HG03196 (cell line): ENCODE measurements around the gene EIF4G3.
"Not testable (repeated sequence)": the region's sequence is repeated elsewhere in the genome, so short reads cannot be mapped to it uniquely, and the experiment has no call there.

Source experiments
- ATAC-seq: cut with Tn5 transposase; IDR thresholded peaks from one replicate; pipeline ENCODE4 v1.9.1; 2021; ENCODE audit not compliant: unreplicated experiment

EIF4G3 gene

DNA sequence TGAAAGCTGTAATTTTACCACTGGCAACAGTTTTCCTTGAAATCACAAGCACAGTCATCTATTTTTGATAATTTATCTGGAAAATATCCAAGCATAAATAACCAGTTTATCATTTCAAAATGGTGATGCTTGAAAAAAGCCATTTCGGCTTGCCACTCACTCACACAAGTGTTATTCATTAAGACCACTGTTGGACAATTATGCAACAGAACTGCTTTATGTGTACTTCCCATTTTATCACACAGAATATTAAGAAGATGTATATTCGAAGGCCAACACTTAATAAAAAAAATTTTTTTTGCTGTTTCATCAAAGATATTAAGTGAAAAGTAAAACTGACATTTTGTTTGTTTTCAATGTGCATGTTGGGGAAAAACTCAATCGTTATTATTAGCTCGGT lies 62.3 kb downstream of the EIF4G3 start:
- ATAC-seq = no peak

GRCh38 chr1:21110163-21110562 lies 66.5 kb downstream of the EIF4G3 start:
- ATAC-seq = no peak

GRCh38 chr1:21106709-21107108 lies 70.0 kb downstream of the EIF4G3 start:
- ATAC-seq = no peak

DNA sequence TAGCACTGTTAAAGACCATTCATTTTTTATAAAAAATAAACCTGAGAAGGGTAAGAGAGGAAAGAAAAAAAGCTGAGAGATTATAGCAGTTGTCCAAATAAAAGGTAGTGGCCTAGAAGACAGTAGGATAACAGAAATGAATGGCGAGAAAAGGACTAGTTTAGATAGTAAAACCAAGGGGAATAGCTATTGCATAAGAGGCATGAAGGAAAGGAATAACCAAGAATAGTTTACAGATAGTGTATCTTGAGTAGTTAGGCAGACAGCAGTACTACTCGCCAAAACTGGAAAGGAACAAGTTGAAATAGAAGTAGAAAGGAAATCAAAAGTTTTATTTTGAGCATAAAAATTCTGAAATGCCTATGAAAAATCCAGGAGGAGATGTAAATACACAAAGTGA lies 70.5 kb downstream of the EIF4G3 start:
- ATAC-seq = no peak

GRCh38 chr1:21105807-21106206 lies 70.9 kb downstream of the EIF4G3 start:
- no peak for ATAC-seq

- ATAC-seq = no peak
Observed at GRCh38 chr1:21104683-21105082, 72.0 kb downstream of the EIF4G3 start.

- ATAC-seq = no peak
Observed at GRCh38 chr1:21100481-21100921, 76.2 kb downstream of the EIF4G3 start.

GRCh38 chr1:21099869-21100131 lies 76.9 kb downstream of the EIF4G3 start:
- no peak for ATAC-seq

- no peak for ATAC-seq
Observed at GRCh38 chr1:21099034-21099868, 77.4 kb downstream of the EIF4G3 start.

- no peak for ATAC-seq
Observed at GRCh38 chr1:21098186-21098915, 78.3 kb downstream of the EIF4G3 start.

- no peak for ATAC-seq
Observed at GRCh38 chr1:21097729-21098128, 79.0 kb downstream of the EIF4G3 start.

- ATAC-seq = no peak
Observed at GRCh38 chr1:21095976-21096375, 80.7 kb downstream of the EIF4G3 start.

GRCh38 chr1:21094282-21094681 lies 82.4 kb downstream of the EIF4G3 start:
- ATAC-seq = not testable (repeated sequence)

DNA sequence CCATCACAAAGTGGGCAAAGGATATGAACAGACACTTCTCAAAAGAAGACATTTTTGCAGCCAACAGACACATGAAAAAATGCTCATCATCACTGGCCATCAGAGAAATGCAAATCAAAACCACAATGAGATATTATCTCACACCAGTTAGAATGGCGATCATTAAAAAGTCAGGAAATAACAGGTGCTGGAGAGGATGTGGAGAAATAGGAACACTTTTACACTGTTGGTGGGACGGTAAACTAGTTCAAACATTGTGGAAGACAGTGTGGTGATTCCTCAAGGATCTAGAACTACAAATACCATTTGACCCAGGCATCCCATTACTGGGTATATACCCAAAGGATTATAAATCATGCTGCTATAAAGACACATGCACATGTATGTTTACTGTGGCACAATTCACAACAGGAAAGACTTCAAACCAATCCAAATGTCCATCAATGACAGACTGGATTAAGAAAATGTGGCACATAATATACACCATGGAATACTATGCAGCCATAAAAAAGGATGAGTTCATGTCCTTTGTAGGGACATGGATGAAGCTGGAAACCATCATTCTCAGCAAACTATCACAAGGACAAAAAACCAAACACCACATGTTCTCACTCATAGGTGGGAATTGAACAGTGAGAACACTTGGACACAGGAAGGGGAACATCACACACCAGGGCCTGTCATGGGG lies 83.3 kb downstream of the EIF4G3 start:
- ATAC-seq = not testable (repeated sequence)

DNA sequence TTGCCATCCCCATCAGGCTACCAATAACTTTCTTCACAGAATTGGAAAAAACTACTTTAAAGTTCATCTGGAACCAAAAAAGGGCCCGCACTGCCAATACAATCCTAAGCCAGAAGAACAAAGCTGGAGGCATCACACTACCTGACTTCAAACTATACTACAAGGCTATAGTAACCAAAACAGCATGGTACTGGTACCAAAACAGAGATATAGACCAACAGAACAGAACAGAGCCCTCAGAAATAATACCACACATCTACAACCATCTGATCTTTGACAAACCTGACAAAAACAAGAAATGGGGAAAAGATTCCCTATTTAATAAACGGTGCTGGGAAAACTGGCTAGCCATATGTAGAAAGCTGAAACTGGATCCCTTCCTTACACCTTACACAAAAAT lies 84.2 kb downstream of the EIF4G3 start:
- not testable (repeated sequence) for ATAC-seq

GRCh38 chr1:21091053-21091690 lies 85.5 kb downstream of the EIF4G3 start:
- not testable (repeated sequence) for ATAC-seq

DNA sequence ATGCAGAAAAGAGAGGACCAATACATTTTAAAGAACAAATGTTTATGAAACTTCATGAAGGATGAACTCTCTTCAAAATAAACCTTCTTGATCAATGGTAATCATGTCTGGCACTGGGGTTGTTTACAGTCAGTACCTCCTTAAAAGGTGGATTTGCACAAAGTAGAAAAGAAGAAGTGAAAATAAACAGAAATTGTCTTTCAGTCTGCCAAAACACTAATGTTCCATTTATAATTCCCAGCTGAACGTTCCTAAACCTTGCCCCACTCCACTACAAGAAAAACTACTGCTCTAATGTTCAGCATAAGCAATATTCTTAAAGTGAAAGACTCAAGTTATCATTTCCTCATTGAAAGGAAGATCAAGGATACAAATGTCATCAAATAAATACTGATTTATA lies 86.2 kb downstream of the EIF4G3 start:
- ATAC-seq = no peak

DNA sequence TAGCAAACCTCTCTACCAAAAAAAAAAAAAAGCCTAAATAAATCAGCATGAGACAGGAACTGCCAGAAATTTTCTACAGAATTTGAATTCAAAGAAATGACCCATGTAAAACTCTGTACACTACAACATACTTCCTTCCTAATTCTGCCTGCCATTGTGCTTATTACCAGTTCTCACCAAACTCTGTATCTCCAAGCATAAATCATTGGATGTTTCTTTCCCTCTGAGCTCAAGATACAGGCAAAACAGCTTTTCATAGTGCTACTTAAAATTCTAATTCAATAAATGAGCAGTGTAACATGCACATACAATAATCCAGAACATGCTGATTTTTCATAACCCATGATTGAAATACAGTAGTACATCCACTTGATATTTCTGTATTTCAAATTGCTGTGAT lies 87.0 kb downstream of the EIF4G3 start:
- no peak for ATAC-seq

DNA sequence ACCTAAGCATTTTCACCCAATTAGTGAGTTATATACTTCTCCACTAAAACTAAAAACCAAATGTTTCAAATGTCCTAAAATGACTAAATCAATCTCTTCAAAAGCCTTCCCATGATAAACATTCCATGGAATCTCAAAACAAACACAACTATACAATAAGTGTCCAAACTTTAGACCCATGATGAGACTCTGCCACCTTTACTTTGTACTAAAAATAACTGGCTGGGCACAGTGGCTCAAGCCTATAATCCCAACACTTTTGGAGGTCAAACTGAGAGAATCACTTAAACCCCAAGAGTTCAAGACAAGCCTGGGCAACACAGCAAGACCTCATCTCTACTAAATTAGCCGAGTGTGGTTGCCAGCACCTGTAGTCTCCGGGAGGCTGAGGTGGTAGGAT lies 87.4 kb downstream of the EIF4G3 start:
- no peak for ATAC-seq

DNA sequence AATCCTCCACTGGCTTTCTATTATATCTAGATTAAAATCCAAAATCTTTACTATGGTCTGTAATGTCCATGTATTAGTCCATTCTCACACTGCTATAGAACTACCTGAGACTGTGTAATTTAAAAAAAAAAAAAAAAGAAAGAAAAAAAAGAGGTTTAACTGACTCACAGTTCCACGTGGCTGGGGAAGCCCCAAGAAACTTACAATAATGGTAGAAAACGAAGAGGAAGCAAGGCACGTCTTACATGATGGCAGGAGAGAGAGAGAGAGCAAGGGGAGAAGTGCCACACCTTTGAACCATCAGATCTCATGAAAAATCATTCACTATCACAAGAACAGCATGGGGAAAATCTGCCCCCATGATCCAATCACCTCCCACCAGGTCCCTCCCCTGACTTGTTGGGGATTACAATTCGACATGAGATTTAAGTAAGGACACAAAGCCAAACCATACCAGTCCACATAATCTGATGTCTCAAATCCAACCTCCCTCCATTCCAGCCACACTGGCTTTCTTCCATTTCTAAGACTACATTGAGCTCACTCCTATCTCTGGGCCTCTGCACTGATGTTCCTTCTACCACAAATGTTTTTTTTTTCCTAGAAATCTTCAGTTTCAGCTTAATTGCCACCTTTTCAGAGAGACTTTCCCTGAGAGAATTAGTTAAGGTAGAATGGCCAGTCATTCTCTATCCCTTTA lies 92.4 kb downstream of the EIF4G3 start:
- no peak for ATAC-seq

DNA sequence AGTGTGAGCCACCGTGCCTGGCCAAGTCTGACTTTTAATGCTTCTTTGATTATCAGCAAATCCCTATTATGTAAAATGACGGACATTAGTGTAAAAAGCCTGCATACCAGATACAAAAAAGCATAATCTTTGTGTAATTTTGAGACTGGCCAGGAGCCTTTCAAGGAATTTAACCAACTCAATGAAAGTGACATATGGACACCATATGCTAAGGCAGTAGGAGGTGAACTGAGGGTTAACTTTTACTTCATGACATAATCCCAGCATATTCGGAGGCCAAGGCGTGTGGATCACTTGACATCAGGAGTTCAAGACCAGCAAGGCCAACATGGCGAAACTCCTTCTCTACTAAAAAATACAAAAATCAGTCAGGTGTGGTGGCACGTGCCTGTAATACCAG lies 94.6 kb downstream of the EIF4G3 start:
- ATAC-seq = no peak
